ENCODE results near the gene FARS2.

- TF ChIP-seq, protein P1, sequence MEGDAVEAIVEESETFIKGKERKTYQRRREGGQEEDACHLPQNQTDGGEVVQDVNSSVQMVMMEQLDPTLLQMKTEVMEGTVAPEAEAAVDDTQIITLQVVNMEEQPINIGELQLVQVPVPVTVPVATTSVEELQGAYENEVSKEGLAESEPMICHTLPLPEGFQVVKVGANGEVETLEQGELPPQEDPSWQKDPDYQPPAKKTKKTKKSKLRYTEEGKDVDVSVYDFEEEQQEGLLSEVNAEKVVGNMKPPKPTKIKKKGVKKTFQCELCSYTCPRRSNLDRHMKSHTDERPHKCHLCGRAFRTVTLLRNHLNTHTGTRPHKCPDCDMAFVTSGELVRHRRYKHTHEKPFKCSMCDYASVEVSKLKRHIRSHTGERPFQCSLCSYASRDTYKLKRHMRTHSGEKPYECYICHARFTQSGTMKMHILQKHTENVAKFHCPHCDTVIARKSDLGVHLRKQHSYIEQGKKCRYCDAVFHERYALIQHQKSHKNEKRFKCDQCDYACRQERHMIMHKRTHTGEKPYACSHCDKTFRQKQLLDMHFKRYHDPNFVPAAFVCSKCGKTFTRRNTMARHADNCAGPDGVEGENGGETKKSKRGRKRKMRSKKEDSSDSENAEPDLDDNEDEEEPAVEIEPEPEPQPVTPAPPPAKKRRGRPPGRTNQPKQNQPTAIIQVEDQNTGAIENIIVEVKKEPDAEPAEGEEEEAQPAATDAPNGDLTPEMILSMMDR (IDR thresholded peaks at IDR 0.05; ENCODE audit: poor library complexity, severe bottlenecking): no peak
- TF ChIP-seq, protein P2, sequence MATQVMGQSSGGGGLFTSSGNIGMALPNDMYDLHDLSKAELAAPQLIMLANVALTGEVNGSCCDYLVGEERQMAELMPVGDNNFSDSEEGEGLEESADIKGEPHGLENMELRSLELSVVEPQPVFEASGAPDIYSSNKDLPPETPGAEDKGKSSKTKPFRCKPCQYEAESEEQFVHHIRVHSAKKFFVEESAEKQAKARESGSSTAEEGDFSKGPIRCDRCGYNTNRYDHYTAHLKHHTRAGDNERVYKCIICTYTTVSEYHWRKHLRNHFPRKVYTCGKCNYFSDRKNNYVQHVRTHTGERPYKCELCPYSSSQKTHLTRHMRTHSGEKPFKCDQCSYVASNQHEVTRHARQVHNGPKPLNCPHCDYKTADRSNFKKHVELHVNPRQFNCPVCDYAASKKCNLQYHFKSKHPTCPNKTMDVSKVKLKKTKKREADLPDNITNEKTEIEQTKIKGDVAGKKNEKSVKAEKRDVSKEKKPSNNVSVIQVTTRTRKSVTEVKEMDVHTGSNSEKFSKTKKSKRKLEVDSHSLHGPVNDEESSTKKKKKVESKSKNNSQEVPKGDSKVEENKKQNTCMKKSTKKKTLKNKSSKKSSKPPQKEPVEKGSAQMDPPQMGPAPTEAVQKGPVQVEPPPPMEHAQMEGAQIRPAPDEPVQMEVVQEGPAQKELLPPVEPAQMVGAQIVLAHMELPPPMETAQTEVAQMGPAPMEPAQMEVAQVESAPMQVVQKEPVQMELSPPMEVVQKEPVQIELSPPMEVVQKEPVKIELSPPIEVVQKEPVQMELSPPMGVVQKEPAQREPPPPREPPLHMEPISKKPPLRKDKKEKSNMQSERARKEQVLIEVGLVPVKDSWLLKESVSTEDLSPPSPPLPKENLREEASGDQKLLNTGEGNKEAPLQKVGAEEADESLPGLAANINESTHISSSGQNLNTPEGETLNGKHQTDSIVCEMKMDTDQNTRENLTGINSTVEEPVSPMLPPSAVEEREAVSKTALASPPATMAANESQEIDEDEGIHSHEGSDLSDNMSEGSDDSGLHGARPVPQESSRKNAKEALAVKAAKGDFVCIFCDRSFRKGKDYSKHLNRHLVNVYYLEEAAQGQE (IDR thresholded peaks at IDR 0.05; ENCODE audit: borderline replicate concordance): no peak
- no peak for TF ChIP-seq EZH2 (IDR thresholded peaks at IDR 0.05; ENCODE audit: borderline replicate concordance, insufficient read depth, low read length, poor library complexity, severe bottlenecking)
- no peak for TF ChIP-seq TAF1 (IDR thresholded peaks at IDR 0.05; ENCODE audit: low read depth)
- no peak for TF ChIP-seq POLR2AphosphoS5 (IDR thresholded peaks at IDR 0.05)
- TF ChIP-seq RAD21 (conservative IDR thresholded peaks at IDR 0.05): no peak
- TF ChIP-seq MXI1 (conservative IDR thresholded peaks at IDR 0.05; ENCODE audit: poor library complexity, severe bottlenecking): no peak
- TF ChIP-seq EP300 (conservative IDR thresholded peaks at IDR 0.05; ENCODE audit: poor library complexity, severe bottlenecking): no peak
- TF ChIP-seq SMC3 (conservative IDR thresholded peaks at IDR 0.05; ENCODE audit: poor library complexity): no peak
These were observed 550.7 kb downstream of the FARS2 start for GRCh38 chr6:5811997-5812396.
